ENCODE results near the gene SDK1.

The SDK1 gene

GRCh38 chr7:3574386-3574785 lies 273.3 kb downstream of the SDK1 start:
- H3K4me1 ChIP-seq (ENCODE audit: control insufficient read depth, insufficient read depth, low read length), result 0 out of 2 replicates have a peak, but pooled peaks cover 4% of the 10 kb centered on the region
- POLR2A ChIA-PET, result no interaction called here
- no peak overlapping the region for H3K4me3 ChIP-seq (ENCODE audit: low read depth, low read length)
- CTCF ChIA-PET, result no interaction called here
- no peaks in the 10 kb centered on the region for H3K36me3 ChIP-seq (ENCODE audit: control insufficient read depth in 2 of 2, insufficient read depth in 1 of 2, low read length in 2 of 2)
- no peaks in the 10 kb centered on the region for H3K9me3 ChIP-seq (ENCODE audit: control insufficient read depth, insufficient read depth, low read depth, low read length)
- no peak overlapping the region for H3K27ac ChIP-seq (ENCODE audit: extremely low read depth, low read depth, low read length)
- TF ChIP-seq CTCF (tag by site-specific recombination; IDR thresholded peaks at IDR 0.05) (no peak), ZNF473 (tag by site-specific recombination; IDR thresholded peaks at IDR 0.05) (no peak), ZNF211 (tag by site-specific recombination; IDR thresholded peaks at IDR 0.05; ENCODE audit: low read depth) (no peak)

GRCh38 chr7:3575753-3576531 lies 274.9 kb downstream of the SDK1 start:
- 0 out of 2 replicates have a peak, but pooled peaks cover 4% of the 10 kb centered on the region for H3K4me1 ChIP-seq (ENCODE audit: control insufficient read depth, insufficient read depth, low read length)
- H3K9me3 ChIP-seq (ENCODE audit: control insufficient read depth, insufficient read depth, low read depth, low read length), result no peaks in the 10 kb centered on the region
- no peak overlapping the region for H3K27ac ChIP-seq (ENCODE audit: extremely low read depth, low read depth, low read length)
- POLR2A ChIA-PET, result no interaction called here
- H3K36me3 ChIP-seq (ENCODE audit: control insufficient read depth in 2 of 2, insufficient read depth in 1 of 2, low read length in 2 of 2), result no peaks in the 10 kb centered on the region
- CTCF ChIA-PET, result interaction anchor here (0.5 kb wide), 1 partner anchor 116 kb away, joined by 3 read pairs; no protein-coding TSS in a partner anchor
- no peak overlapping the region for H3K4me3 ChIP-seq (ENCODE audit: low read depth, low read length)
- no peak for TF ChIP-seq ZNF133 (tag by site-specific recombination; IDR thresholded peaks at IDR 0.05)
- TF ChIP-seq ZNF148 (tag by site-specific recombination; IDR thresholded peaks at IDR 0.05; ENCODE audit: borderline replicate concordance), result no peak
- TF ChIP-seq ZNF843 (tag by site-specific recombination; IDR thresholded peaks at IDR 0.05), result no peak
- TF ChIP-seq YY2 (tag by site-specific recombination; IDR thresholded peaks at IDR 0.05), result no peak
- no peak for TF ChIP-seq ZNF626 (tag by site-specific recombination; IDR thresholded peaks at IDR 0.05)
- TF ChIP-seq HOXC10 (CRISPR knock-in tag; IDR thresholded peaks at IDR 0.05), result no peak
- no peak for TF ChIP-seq ZNF155 (tag by site-specific recombination; IDR thresholded peaks at IDR 0.05)
- no peak for TF ChIP-seq ZNF48 (tag by site-specific recombination; IDR thresholded peaks at IDR 0.05)
- no peak for TF ChIP-seq ZNF23 (tag by site-specific recombination; IDR thresholded peaks at IDR 0.05; ENCODE audit: borderline replicate concordance)
- TF ChIP-seq ZNF398 (tag by site-specific recombination; IDR thresholded peaks at IDR 0.05), result no peak
- no peak for TF ChIP-seq ZSCAN18 (tag by site-specific recombination; IDR thresholded peaks at IDR 0.05)
- TF ChIP-seq ZNF280C (tag by site-specific recombination; IDR thresholded peaks at IDR 0.05), result no peak
- no peak for TF ChIP-seq ZFP41 (tag by site-specific recombination; IDR thresholded peaks at IDR 0.05; ENCODE audit: borderline replicate concordance)
- no peak for TF ChIP-seq ZSCAN23 (tag by site-specific recombination; IDR thresholded peaks at IDR 0.05)
- TF ChIP-seq ZNF132 (tag by site-specific recombination; IDR thresholded peaks at IDR 0.05; ENCODE audit: borderline replicate concordance), result no peak
- TF ChIP-seq ZNF580 (tag by site-specific recombination; IDR thresholded peaks at IDR 0.05), result no peak
- TF ChIP-seq SP7 (tag by site-specific recombination; IDR thresholded peaks at IDR 0.05), result no peak

Data from HEK293 (cell line).